Panc1 (cell line): ENCODE data around the gene FABP1. TPM values are rescaled to one million over a fixed set of nuclear protein-coding genes. Genes with fewer than 3 reads are reported as not detected.

Experiments
- ATAC-seq: fragments of 200-7000 bp; cut with Tn5 transposase; 2 replicates; pipeline ENCODE4 v1.9.1; 2020; ENCODE audit warnings: mild to moderate bottlenecking, moderate library complexity
- BruUV-seq: library from RNA; stranded (reverse); fragments of 400-500 nt; replicated peaks from 2 replicates; lab custom pipeline; 2021; lab: Mats Ljungman, UMichigan
- CTCF ChIA-PET: fragments of 300-600 bp; sonication (Branson Sonifier 250); formaldehyde crosslinking; loops from one replicate; lab custom pipeline; 2022; ENCODE audit warnings: antibody characterized with exemption; lab: Charles Lee
- POLR2A ChIA-PET: fragments of 300-600 bp; sonication (Branson Sonifier 250); formaldehyde crosslinking; loops from one replicate; lab custom pipeline; 2022; ENCODE audit warnings: antibody characterized with exemption; lab: Charles Lee
- DNase-seq: peaks from one replicate; pipeline ENCODE4 v3.0.0-alpha.2; 2010; ENCODE audit warnings: low read depth, low spot score
- H3K27ac ChIP-seq: 2 replicates; pipeline ENCODE4 v1.5.1; 2011; ENCODE audit warnings: mild to moderate bottlenecking, low read length, inconsistent platforms
- H3K27me3 ChIP-seq: fragments of 200-500 bp; sonication (Bioruptor generic); 2 replicates; pipeline ENCODE4 v1.6.0; 2014; ENCODE audit warnings: low read length, inconsistent platforms; ENCODE audit not compliant: control insufficient read depth, insufficient read depth
- H3K36me3 ChIP-seq: fragments of 200-500 bp; sonication (Bioruptor generic); 2 replicates; pipeline ENCODE4 v1.5.1; 2014; ENCODE audit warnings: inconsistent platforms, mild to moderate bottlenecking, low read length, moderate library complexity; ENCODE audit not compliant: control insufficient read depth, insufficient read depth
- H3K4me1 ChIP-seq: 2 replicates; pipeline ENCODE4 v1.5.1; 2011; ENCODE audit warnings: inconsistent platforms, mild to moderate bottlenecking, low read length, moderate library complexity; ENCODE audit not compliant: control insufficient read depth, insufficient read depth
- H3K4me3 ChIP-seq, 2 experiments: 2 replicates each; pipeline ENCODE4 v1.5.1; 2011 to 2012; ENCODE audit warnings: low read depth in 2 of 2, low read length in 2 of 2, mild to moderate bottlenecking in 2 of 2, inconsistent platforms in 1 of 2, moderate library complexity in 1 of 2
- H3K9me3 ChIP-seq: fragments of 200-500 bp; sonication (Bioruptor generic); 2 replicates; pipeline ENCODE4 v1.5.1; 2014; ENCODE audit warnings: low read depth, mild to moderate bottlenecking, inconsistent platforms, low read length, moderate library complexity; ENCODE audit not compliant: control insufficient read depth, insufficient read depth
- CTCF ChIP-seq: fragments of 450-650 bp; IDR thresholded peaks from 2 replicates; pipeline ENCODE4 v1.5.1; 2017; ENCODE audit warnings: mild to moderate bottlenecking
- POLR2AphosphoS5 ChIP-seq: IDR thresholded peaks from 2 replicates; pipeline ENCODE4 v1.6.1; 2012; ENCODE audit warnings: mild to moderate bottlenecking, low read depth, low read length, moderate library complexity
- SIN3A ChIP-seq: IDR thresholded peaks from 2 replicates; pipeline ENCODE4 v1.6.1; 2012; ENCODE audit warnings: low read depth, mild to moderate bottlenecking, low read length, moderate library complexity, borderline replicate concordance; ENCODE audit not compliant: insufficient read depth
- TCF7L2 ChIP-seq: IDR thresholded peaks from 2 replicates; pipeline ENCODE4 v1.6.1; 2011; ENCODE audit warnings: mild to moderate bottlenecking, low read depth, low read length, inconsistent platforms
- in situ Hi-C: cut with HindIII; loops from 2 replicates; pipeline ENCODE4 v1.10.0; 2016; ENCODE audit warnings: low sequenced_read_pairs, low pct_unique_long_range_greater_than_20kb
- intact Hi-C: fragments of 100-400 bp; cut with micrococcal nuclease; formaldehyde crosslinking; loops from one replicate; pipeline ENCODE4 v1.10.0; 2022; ENCODE audit not compliant: unreplicated experiment
- microRNA-seq: library from miRNA; unstranded; fragments of <30 nt; microRNA quantifications from one replicate; pipeline ENCODE4 v1.1.0, GENCODE V29; 2020; ENCODE audit not compliant: unreplicated experiment
- total RNA-seq: library from RNA; stranded (reverse); gene quantifications from one replicate; pipeline ENCODE4 v1.2.1, GENCODE V29; 2021; ENCODE audit not compliant: unreplicated experiment
- TF ChIP-seq, protein P1 (sequence below), 2 experiments: IDR thresholded peaks; 2 replicates each; pipeline ENCODE4 v1.6.1; 2011 to 2012; ENCODE audit warnings: low read depth in 2 of 2, control low read depth in 1 of 2, low read length in 1 of 2, mild to moderate bottlenecking in 1 of 2, moderate library complexity in 1 of 2; ENCODE audit not compliant: insufficient read depth in 1 of 2

Gene FABP1
- total RNA-seq, 1 experiment from 2014 or later: 0.36 TPM

DNA sequence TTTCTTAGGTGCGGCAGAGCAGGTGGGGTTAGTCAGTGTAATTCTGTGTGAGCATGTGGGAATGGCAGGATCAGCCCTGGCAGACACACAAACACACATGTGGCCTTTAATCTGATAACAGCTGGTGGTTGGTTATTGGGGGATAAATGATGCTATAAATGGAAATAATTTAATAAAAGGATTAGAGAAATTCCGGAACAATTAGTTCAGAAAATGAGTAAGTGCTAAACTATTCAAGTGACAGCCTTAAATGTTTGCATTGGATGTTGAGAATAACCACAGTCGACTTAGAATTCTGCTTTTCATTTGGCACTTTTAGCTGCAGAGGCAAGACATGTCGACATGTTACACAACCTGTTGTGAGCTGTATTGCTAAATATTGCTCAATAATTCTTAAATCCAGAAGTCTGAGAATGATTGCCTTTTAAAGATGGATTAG lies 53.0 kb downstream of the FABP1 start:
- DNase-seq: no peak
- CTCF ChIA-PET: no interaction called here
- H3K27me3 ChIP-seq: no peaks in the 10 kb centered on the region
- no peak overlapping the region for H3K4me3 ChIP-seq
- in situ Hi-C loops: no loop called here
- H3K27ac ChIP-seq: no peak overlapping the region
- intact Hi-C loops: loop anchor here (10.0 kb wide), 1 partner anchor 250 kb away; no protein-coding TSS in a partner anchor
- H3K36me3 ChIP-seq: no peaks in the 10 kb centered on the region
- TF ChIP-seq CTCF: no peak
- no peak for TF ChIP-seq TCF7L2
- TF ChIP-seq POLR2AphosphoS5: no peak
- TF ChIP-seq SIN3A: no peak
- TF ChIP-seq, protein P1, sequence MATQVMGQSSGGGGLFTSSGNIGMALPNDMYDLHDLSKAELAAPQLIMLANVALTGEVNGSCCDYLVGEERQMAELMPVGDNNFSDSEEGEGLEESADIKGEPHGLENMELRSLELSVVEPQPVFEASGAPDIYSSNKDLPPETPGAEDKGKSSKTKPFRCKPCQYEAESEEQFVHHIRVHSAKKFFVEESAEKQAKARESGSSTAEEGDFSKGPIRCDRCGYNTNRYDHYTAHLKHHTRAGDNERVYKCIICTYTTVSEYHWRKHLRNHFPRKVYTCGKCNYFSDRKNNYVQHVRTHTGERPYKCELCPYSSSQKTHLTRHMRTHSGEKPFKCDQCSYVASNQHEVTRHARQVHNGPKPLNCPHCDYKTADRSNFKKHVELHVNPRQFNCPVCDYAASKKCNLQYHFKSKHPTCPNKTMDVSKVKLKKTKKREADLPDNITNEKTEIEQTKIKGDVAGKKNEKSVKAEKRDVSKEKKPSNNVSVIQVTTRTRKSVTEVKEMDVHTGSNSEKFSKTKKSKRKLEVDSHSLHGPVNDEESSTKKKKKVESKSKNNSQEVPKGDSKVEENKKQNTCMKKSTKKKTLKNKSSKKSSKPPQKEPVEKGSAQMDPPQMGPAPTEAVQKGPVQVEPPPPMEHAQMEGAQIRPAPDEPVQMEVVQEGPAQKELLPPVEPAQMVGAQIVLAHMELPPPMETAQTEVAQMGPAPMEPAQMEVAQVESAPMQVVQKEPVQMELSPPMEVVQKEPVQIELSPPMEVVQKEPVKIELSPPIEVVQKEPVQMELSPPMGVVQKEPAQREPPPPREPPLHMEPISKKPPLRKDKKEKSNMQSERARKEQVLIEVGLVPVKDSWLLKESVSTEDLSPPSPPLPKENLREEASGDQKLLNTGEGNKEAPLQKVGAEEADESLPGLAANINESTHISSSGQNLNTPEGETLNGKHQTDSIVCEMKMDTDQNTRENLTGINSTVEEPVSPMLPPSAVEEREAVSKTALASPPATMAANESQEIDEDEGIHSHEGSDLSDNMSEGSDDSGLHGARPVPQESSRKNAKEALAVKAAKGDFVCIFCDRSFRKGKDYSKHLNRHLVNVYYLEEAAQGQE (IDR thresholded peaks at IDR 0.05; ENCODE audit: insufficient read depth in 1 of 2, low read depth in 2 of 2, low read length in 1 of 2): no peak
- no peaks in the 10 kb centered on the region for H3K9me3 ChIP-seq
- no peaks in the 10 kb centered on the region for H3K4me1 ChIP-seq
- POLR2A ChIA-PET: no interaction called here
- ATAC-seq: no peak
- no TSS peak for BruUV-seq

DNA sequence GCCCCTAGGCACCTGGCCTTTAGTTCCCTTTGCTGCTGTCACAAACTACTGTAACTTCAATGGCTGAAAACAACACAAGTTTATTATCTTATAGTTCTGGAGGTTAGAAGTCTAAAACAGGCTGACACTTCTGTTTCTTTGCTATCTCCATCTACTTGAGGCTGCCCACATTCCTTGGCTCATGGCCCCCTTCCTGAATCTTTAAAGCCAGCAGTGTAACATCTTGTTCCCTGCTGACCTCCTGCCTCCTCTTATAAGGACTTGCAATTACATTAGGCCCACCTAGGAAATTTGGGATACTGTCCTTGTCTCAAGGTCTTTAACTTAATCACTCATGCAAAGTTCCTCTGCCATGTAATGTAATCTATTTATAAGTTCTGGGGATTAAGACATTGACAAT lies 53.7 kb downstream of the FABP1 start:
- ChIA-PET POLR2A (no interaction called here), CTCF (no interaction called here)
- Histone ChIP-seq H3K4me1 (no peaks in the 10 kb centered on the region), H3K27ac (no peak overlapping the region), H3K36me3 (no peaks in the 10 kb centered on the region), H3K27me3 (no peaks in the 10 kb centered on the region), H3K4me3 (no peak overlapping the region), H3K9me3 (no peaks in the 10 kb centered on the region)
- DNase-seq (no peak), ATAC-seq (no peak)
- intact Hi-C loops (loop anchor here (10.0 kb wide), 1 partner anchor 251 kb away; no protein-coding TSS in a partner anchor), in situ Hi-C loops (no loop called here)
- BruUV-seq: no TSS peak
- no peak for TF ChIP-seq TCF7L2
- TF ChIP-seq SIN3A: no peak
- no peak for TF ChIP-seq CTCF
- TF ChIP-seq POLR2AphosphoS5: no peak

Small RNAs within 50 kb of the gene (microRNA-seq; reads per million reads assigned to microRNA genes)
- gene MIR4780: not detected

Other genes starting within 250 kb of the FABP1 start
- gene RNU2-63P, start 111.5 kb downstream of the FABP1 start, total RNA-seq: 14.0 TPM
- 7.6 TPM for gene KRCC1, start 72.3 kb downstream of the FABP1 start, total RNA-seq
- gene SMYD1, start 60.2 kb downstream of the FABP1 start, total RNA-seq: not detected
- 23.0 TPM for gene THNSL2, start 42.3 kb upstream of the FABP1 start, total RNA-seq